ENCODE results near the gene RIMKLB.

The RIMKLB gene

DNA sequence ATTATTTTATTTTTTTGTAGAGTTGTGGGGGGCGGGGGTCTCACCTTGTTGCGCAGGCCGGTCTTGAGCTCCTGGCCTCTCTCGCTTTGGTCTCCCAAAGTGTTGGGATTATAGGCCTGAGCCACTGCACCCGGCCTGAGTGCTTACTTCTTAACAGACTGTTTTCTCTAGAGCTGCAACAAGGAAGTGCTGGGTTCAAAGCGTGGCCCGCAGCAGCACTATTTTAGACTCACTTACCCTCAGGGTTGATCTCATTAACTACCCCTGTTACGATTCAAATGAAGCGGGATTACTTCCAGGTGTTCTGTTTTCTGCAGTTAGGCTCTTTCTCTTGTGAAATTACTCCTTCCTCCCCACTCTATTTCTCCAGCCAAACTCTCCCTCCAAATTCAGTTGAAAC is 133.3 kb downstream of the RIMKLB start:
- TF ChIP-seq, protein P1, sequence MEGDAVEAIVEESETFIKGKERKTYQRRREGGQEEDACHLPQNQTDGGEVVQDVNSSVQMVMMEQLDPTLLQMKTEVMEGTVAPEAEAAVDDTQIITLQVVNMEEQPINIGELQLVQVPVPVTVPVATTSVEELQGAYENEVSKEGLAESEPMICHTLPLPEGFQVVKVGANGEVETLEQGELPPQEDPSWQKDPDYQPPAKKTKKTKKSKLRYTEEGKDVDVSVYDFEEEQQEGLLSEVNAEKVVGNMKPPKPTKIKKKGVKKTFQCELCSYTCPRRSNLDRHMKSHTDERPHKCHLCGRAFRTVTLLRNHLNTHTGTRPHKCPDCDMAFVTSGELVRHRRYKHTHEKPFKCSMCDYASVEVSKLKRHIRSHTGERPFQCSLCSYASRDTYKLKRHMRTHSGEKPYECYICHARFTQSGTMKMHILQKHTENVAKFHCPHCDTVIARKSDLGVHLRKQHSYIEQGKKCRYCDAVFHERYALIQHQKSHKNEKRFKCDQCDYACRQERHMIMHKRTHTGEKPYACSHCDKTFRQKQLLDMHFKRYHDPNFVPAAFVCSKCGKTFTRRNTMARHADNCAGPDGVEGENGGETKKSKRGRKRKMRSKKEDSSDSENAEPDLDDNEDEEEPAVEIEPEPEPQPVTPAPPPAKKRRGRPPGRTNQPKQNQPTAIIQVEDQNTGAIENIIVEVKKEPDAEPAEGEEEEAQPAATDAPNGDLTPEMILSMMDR (IDR thresholded peaks at IDR 0.05; ENCODE audit: low read depth, low read length, missing control alignments) = no peak

DNA sequence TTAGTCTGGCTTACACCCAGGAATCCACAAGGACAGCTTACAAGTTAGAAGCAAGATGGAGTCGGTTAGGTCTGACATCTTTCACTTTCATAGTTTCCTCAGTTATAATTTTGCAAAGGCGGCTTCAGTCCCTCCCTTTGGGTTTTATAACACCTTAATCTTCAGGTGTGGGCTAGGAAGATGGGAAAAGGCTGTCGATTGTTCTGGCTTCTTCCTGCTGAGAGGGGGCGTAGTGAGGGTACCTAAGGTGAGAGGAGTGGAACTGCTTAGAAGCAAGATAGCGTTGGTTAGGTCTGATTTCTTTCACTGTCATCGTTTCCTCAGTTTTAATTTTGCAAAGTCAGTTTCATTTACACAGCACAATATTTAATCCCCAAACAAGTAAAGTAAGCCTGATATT is 134.7 kb downstream of the RIMKLB start:
- Histone ChIP-seq H3K27ac (no peak overlapping the region), H3K4me3 (ENCODE audit: low read depth, low read length) (no peak overlapping the region), H3K27me3 (replicated peaks) (no peaks in the 10 kb centered on the region), H3K36me3 (replicated peaks) (no peaks in the 10 kb centered on the region)
- TF ChIP-seq, protein P1 (IDR thresholded peaks at IDR 0.05; ENCODE audit: low read depth, low read length, missing control alignments) = no peak
- DNase-seq = no peak
- in situ Hi-C loops (cut with HindIII; ENCODE audit: low pct_ligation_motif_present, low sequenced_read_pairs) = no loop called here

More for the DNA sequence above, 133.3 kb downstream of the RIMKLB start:
- H3K4me3 ChIP-seq (ENCODE audit: low read depth, low read length) = no peak overlapping the region
- in situ Hi-C loops (cut with HindIII; ENCODE audit: low pct_ligation_motif_present, low sequenced_read_pairs) = no loop called here
- H3K27ac ChIP-seq = no peak overlapping the region
- H3K27me3 ChIP-seq (replicated peaks) = no peaks in the 10 kb centered on the region
- no peaks in the 10 kb centered on the region for H3K36me3 ChIP-seq (replicated peaks)
- no peak for DNase-seq

Data from brain microvascular endothelial cell (primary cell).